VCaP (cell line): Measurements from ENCODE around the gene CTR9.

Experiments used
- H3K27ac ChIP-seq: fragments of 450-650 bp; 2 replicates; pipeline ENCODE4 v1.5.1; 2017
- CTCF ChIP-seq: fragments of 450-650 bp; conservative IDR thresholded peaks from 2 replicates; pipeline ENCODE4 v1.5.1; 2017; ENCODE audit warnings: mild to moderate bottlenecking, moderate library complexity

The CTR9 gene

GRCh38 chr11:10719616-10720015 is 31.4 kb upstream of the CTR9 start:
- no peak overlapping the region for H3K27ac ChIP-seq
- no peak for TF ChIP-seq CTCF

- TF ChIP-seq CTCF: no peak
Observed at GRCh38 chr11:10720881-10721376, 30.1 kb upstream of the CTR9 start.

GRCh38 chr11:10722307-10722706 is 28.7 kb upstream of the CTR9 start:
- TF ChIP-seq CTCF: no peak
- H3K27ac ChIP-seq: no peak overlapping the region

More at GRCh38 chr11:10720881-10721376, 30.1 kb upstream of the CTR9 start:
- no peak overlapping the region for H3K27ac ChIP-seq

GRCh38 chr11:10725114-10725906 is 25.7 kb upstream of the CTR9 start:
- no peak overlapping the region for H3K27ac ChIP-seq

GRCh38 chr11:10725907-10726253 is 25.2 kb upstream of the CTR9 start:
- no peak overlapping the region for H3K27ac ChIP-seq
- TF ChIP-seq CTCF: no peak

More at GRCh38 chr11:10725114-10725906, 25.7 kb upstream of the CTR9 start:
- TF ChIP-seq CTCF: no peak

- no peak for TF ChIP-seq CTCF
- no peak overlapping the region for H3K27ac ChIP-seq
Observed at GRCh38 chr11:10727146-10727851, 23.7 kb upstream of the CTR9 start.

GRCh38 chr11:10728154-10728553 is 22.9 kb upstream of the CTR9 start:
- no peak overlapping the region for H3K27ac ChIP-seq
- TF ChIP-seq CTCF: no peak
